GM13976 (cell line): ENCODE measurements around the gene TRIM6.

Experiments used
- DNase-seq: peaks from one replicate; pipeline ENCODE4 v3.0.0; 2012; ENCODE audit warnings: low spot score
- in situ Hi-C: fragments of 300-500 bp; cut with MboI; formaldehyde crosslinking; loops from one replicate; pipeline ENCODE4 v1.12.0; 2022; ENCODE audit warnings: low sequenced_read_pairs, mixed read lengths, inconsistent platforms; ENCODE audit not compliant: unreplicated experiment
- TF ChIP-seq, protein P1 (sequence below): IDR thresholded peaks from 2 replicates; pipeline ENCODE4 v1.5.1; 2012; ENCODE audit warnings: borderline replicate concordance, mild to moderate bottlenecking; ENCODE audit not compliant: insufficient read depth; ENCODE audit errors: extremely low read depth, missing control alignments, control extremely low read depth

The TRIM6 gene

DNA sequence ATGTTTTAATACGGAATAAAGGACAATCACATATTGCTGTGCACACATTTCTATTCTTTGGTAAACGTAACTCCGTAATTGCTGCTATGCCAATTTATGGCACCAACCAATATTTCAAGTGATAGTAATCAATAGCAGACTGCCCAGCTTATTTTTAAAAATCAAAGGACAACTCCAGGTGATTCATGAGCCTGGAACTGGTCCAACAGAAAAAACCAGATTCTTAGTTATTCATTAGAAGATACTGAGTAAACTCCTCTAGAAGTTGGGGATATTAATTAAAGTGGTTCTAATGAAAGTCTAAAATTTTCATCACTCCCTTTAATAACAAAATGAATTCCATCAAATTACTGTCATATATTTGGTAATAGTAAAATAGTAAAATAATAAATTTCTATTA lies 38.7 kb upstream of the TRIM6 start:
- in situ Hi-C loops = no loop called here
- TF ChIP-seq, protein P1, sequence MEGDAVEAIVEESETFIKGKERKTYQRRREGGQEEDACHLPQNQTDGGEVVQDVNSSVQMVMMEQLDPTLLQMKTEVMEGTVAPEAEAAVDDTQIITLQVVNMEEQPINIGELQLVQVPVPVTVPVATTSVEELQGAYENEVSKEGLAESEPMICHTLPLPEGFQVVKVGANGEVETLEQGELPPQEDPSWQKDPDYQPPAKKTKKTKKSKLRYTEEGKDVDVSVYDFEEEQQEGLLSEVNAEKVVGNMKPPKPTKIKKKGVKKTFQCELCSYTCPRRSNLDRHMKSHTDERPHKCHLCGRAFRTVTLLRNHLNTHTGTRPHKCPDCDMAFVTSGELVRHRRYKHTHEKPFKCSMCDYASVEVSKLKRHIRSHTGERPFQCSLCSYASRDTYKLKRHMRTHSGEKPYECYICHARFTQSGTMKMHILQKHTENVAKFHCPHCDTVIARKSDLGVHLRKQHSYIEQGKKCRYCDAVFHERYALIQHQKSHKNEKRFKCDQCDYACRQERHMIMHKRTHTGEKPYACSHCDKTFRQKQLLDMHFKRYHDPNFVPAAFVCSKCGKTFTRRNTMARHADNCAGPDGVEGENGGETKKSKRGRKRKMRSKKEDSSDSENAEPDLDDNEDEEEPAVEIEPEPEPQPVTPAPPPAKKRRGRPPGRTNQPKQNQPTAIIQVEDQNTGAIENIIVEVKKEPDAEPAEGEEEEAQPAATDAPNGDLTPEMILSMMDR = no peak
- no peak for DNase-seq

DNA sequence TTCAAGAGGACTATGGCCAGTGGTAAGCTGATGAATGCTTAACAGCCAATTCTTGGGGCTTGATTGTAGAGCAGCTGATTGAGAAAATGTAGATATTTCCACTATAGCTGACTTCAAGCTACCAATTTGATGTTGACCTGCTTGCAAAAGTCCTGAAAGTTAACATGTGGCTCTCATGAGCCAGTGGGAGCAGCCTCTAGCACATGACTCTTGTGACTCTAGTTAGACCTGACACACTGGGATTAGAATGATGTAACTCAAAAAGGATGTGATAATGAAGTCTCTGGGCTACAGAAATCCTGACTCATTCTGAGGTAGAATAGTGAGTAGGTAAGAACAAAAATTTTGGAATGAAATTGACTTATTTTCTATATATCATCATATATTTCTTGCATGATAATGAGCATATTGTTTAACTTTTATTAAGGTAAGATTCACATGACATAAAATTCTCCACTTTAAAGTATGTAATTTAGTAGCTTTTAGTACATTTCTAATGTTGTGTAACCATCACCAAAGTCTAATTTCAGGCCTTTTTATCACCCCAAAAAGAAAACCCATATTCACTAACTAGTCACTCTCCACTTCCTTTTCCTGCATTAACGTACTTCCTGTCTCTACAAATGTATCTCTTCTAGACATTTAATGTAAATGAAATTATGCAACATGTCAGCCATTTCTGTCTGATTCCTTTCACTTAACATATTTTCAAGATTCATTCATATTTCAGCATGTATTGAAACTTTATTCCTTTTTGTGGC lies 32.0 kb upstream of the TRIM6 start:
- in situ Hi-C loops = no loop called here
- DNase-seq = no peak
- TF ChIP-seq, protein P1 = no peak

- in situ Hi-C loops = no loop called here
- TF ChIP-seq, protein P1 = no peak
- DNase-seq = no peak
These were observed 21.8 kb upstream of the TRIM6 start for GRCh38 chr11:5574654-5575053.

DNA sequence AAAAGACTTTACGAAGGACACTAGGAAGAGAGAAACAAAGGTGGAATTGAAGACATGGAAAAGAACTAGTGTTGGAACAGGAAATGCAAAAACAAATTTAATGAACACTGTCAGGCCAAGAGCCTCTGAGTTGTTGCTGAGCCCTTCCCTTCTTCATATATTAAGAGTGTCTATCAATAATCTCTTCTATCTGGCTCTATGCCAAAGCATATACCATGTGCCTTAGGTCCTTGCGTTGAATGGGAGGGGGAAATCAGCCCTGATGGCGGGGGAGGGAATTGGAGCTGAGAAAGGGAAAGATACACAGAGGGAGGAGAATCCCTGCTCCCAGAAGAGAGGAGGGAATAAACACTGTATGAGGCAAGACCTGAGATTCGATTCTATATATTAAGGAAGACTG lies 21.3 kb upstream of the TRIM6 start:
- DNase-seq = no peak
- in situ Hi-C loops = no loop called here
- TF ChIP-seq, protein P1 = no peak

- TF ChIP-seq, protein P1 = no peak
- in situ Hi-C loops = no loop called here
- DNase-seq = no peak
These were observed 19.3 kb upstream of the TRIM6 start for GRCh38 chr11:5577101-5577500.

DNA sequence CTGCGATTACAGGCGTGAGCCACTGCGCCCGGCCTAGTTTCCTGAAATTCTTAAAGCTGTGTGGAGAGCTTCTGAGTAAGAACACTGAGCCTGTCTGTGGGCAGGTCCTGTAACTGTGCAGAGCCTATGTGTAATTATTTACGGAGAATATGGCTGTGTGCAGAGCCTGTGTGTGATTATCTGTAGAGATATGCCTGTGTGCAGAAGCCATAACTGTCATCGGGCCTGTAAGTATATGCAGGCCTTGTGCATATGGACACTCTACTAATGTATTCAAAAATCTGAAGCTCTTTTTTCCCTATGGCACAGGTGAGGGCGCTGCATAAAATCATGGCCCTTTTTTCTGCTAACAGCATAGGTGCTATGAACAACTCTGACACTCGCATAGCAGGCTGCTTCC lies 15.9 kb upstream of the TRIM6 start, which contains the start of gene OR52B6:
Gene OR52B6 (plus strand): TSS at position 301 of the 400 bp plus-strand sequence. CDS start 0 bp downstream, at position 301.
- no peak for DNase-seq
- TF ChIP-seq, protein P1 = no peak
- in situ Hi-C loops = no loop called here
